ENCODE data around the gene CTDP1. TPM values are rescaled to one million over a fixed set of nuclear protein-coding genes. Genes with fewer than 3 reads are reported as not detected.
"Not testable (repeated sequence)": the region's sequence is repeated elsewhere in the genome, so short reads cannot be mapped to it uniquely, and the experiment has no call there.

Gene CTDP1
- total RNA-seq, 4 donors from 2014 or later, result 18.6 to 35.3 (median 27.4) TPM

DNA sequence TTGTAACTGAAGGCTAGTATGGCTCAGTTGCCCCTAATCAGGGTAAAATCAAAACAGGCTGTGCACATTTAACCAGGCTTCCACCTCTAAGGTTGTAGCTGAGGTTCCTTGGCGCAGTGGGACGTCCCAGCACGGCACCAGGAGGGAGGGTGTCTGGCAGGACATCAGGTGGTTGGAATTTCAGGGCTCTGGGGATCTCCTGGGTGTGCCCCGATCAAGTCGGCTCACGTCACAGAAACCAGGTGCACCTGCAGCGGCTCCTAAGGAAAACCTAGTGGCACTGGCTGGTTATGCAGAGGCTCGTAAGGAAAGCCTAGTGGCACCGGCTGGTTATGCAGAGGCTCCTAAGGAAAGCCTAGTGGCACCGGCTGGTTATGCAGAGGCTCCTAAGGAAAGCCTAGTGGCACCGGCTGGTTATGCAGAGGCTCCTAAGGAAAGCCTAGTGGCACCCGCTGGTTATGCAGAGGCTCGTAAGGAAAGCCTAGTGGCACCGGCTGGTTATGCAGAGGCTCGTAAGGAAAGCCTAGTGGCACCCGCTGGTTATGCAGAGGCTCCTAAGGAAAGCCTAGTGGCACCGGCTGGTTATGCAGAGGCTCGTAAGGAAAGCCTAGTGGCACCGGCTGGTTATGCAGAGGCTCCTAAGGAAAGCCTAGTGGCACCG is 72.4 kb downstream of the CTDP1 start:
- H3K27me3 ChIP-seq, H3K9me3 ChIP-seq, H3K4me3 ChIP-seq, H3K4me1 ChIP-seq: not testable (repeated sequence)
- WGBS, result 60% methylated on average over 2 of the region's 20 CpGs
- Histone ChIP-seq H3K27ac (peak overlapping the region; percentile 24), H3K36me3 (peaks cover 49% of the 10 kb centered on the region)
- TF ChIP-seq, protein P1, sequence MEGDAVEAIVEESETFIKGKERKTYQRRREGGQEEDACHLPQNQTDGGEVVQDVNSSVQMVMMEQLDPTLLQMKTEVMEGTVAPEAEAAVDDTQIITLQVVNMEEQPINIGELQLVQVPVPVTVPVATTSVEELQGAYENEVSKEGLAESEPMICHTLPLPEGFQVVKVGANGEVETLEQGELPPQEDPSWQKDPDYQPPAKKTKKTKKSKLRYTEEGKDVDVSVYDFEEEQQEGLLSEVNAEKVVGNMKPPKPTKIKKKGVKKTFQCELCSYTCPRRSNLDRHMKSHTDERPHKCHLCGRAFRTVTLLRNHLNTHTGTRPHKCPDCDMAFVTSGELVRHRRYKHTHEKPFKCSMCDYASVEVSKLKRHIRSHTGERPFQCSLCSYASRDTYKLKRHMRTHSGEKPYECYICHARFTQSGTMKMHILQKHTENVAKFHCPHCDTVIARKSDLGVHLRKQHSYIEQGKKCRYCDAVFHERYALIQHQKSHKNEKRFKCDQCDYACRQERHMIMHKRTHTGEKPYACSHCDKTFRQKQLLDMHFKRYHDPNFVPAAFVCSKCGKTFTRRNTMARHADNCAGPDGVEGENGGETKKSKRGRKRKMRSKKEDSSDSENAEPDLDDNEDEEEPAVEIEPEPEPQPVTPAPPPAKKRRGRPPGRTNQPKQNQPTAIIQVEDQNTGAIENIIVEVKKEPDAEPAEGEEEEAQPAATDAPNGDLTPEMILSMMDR (IDR thresholded peaks at IDR 0.05), result peak in 1 of 2 donors; percentile 48
- peak in 1 of 2 donors; percentile 56 for DNase-seq (ENCODE audit: low spot score in 2 of 2)

DNA sequence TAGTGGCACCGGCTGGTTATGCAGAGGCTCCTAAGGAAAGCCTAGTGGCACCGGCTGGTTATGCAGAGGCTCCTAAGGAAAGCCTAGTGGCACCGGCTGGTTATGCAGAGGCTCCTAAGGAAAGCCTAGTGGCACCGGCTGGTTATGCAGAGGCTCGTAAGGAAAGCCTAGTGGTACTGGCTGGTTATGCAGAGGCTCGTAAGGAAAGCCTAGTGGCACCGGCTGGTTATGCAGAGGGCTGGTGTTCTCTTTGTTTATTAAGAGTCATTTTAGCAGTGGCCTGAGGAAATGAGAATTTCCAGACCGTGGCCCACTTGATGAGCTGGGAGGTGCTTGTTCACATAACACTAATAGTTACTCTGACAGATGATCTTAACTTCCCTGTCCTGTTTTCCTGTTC is 73.3 kb downstream of the CTDP1 start:
- H3K4me3 ChIP-seq, H3K27me3 ChIP-seq: not testable (repeated sequence)
- WGBS, result 94% methylated on average over 4 of the region's 8 CpGs

DNA sequence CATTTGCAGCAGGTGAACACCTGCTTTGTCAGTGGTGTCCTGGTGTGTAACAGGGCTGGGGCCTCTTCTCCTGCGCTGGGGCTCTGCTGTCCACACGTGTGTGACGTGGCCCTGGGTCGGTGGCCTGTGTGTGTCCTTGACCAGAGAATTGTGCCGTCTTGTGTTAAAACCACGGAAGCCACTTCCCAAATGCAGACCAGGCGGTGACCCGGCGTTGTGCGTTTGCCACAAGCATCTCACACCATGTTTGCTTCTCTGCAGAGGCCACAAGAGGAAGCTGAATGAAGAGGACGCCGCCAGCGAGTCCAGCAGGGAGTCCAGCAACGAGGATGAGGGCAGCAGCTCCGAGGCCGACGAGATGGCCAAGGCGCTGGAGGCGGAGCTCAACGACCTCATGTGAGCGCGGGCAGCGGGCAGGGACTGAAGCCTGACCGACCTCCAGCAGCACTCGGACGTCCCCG is 73.8 kb downstream of the CTDP1 start:
- H3K4me1 ChIP-seq, result peaks cover 7% of the 10 kb centered on the region
- no peaks in the 10 kb centered on the region for H3K27me3 ChIP-seq
- TF ChIP-seq POLR2A (IDR thresholded peaks at IDR 0.05) (no peak), EP300 (IDR thresholded peaks at IDR 0.05) (no peak), POLR2AphosphoS5 (IDR thresholded peaks at IDR 0.05) (no peak)
- TF ChIP-seq, protein P1 (IDR thresholded peaks at IDR 0.05), result no peak
- WGBS, result 91% methylated on average over 25 of the region's 27 CpGs
- no peak overlapping the region for H3K27ac ChIP-seq
- peak; percentile 38 to 60 for DNase-seq (ENCODE audit: low spot score in 2 of 2)
- peaks cover 40% of the 10 kb centered on the region for H3K36me3 ChIP-seq
- H3K9me3 ChIP-seq, result no peaks in the 10 kb centered on the region
- no peak overlapping the region for H3K4me3 ChIP-seq

More for the DNA sequence above, 73.3 kb downstream of the CTDP1 start:
- not testable (repeated sequence) for DNase-seq (ENCODE audit: low spot score in 2 of 2); H3K9me3 ChIP-seq; H3K27ac ChIP-seq; H3K4me1 ChIP-seq
- peaks cover 43% of the 10 kb centered on the region for H3K36me3 ChIP-seq

DNA sequence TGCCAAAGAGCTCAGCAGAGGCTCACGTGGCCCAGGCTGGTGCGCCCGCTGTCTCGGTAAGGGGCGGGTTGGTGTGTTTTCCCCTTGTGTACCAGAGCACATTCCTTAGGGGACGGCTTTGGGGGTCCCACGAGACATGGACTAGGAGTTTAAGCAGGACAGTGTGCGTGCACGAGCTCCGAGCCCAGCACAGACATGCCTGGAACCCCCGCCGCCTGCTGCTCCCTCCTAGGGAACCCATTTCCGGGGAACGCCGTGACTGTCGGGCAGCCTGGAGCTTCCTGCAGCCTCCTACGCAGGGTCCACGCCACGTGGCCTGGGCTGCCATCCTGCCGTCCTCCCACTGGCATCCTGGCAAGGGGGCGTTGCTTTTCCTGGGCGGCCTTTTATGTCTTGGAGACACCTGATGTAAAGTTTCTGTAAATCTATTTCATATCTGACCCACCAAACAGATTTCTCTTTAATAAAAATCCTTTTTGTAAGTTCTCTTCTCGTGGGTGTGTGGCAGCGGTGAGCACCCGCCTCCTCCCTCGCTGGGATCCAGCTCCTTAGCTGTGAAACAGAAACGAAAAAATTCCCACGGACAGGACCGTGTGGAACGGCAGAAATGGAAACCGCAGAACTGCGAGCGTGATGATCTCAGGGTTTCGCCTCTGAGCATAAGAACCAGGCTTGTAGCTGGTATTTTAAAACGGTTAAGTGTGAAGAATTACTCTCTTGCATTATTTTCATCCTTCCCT is 74.6 kb downstream of the CTDP1 start:
- no peaks in the 10 kb centered on the region for H3K9me3 ChIP-seq
- H3K36me3 ChIP-seq, result peaks cover 33% of the 10 kb centered on the region
- H3K4me1 ChIP-seq, result peaks cover 7% of the 10 kb centered on the region
- no peak overlapping the region for H3K4me3 ChIP-seq
- 96% methylated on average over 22 of the region's 35 CpGs for WGBS
- H3K27ac ChIP-seq, result no peak overlapping the region
- DNase-seq (ENCODE audit: low spot score in 2 of 2), result peak; percentile 35 to 75
- no peaks in the 10 kb centered on the region for H3K27me3 ChIP-seq
- TF ChIP-seq POLR2AphosphoS5 (IDR thresholded peaks at IDR 0.05), result no peak
- TF ChIP-seq, protein P1 (IDR thresholded peaks at IDR 0.05), result no peak
- no peak for TF ChIP-seq POLR2A (IDR thresholded peaks at IDR 0.05)
- TF ChIP-seq EP300 (IDR thresholded peaks at IDR 0.05), result no peak

GRCh38 chr18:79754831-79755351 is 75.3 kb downstream of the CTDP1 start:
- no peak overlapping the region for H3K27ac ChIP-seq
- DNase-seq (ENCODE audit: low spot score in 2 of 2), result peak; percentile 47 to 78
- TF ChIP-seq, protein P1 (IDR thresholded peaks at IDR 0.05), result no peak
- no peak for TF ChIP-seq EP300 (IDR thresholded peaks at IDR 0.05)
- TF ChIP-seq POLR2AphosphoS5 (IDR thresholded peaks at IDR 0.05), result no peak
- no peak for TF ChIP-seq POLR2A (IDR thresholded peaks at IDR 0.05)
- no peaks in the 10 kb centered on the region for H3K27me3 ChIP-seq
- 95% methylated on average over 24 of the region's 27 CpGs for WGBS
- H3K9me3 ChIP-seq, result no peaks in the 10 kb centered on the region
- no peak overlapping the region for H3K4me3 ChIP-seq
- H3K4me1 ChIP-seq, result peaks cover 7% of the 10 kb centered on the region
- peaks cover 28% of the 10 kb centered on the region for H3K36me3 ChIP-seq

All from suprapubic skin (tissue), 4 donors.